GM04504 (cell line): ENCODE data around the gene TERF2IP.

Experiments
- DNase-seq: peaks from one replicate; pipeline ENCODE4 v3.0.0-alpha.2; 2012; ENCODE audit warnings: low read depth

TERF2IP gene

DNA sequence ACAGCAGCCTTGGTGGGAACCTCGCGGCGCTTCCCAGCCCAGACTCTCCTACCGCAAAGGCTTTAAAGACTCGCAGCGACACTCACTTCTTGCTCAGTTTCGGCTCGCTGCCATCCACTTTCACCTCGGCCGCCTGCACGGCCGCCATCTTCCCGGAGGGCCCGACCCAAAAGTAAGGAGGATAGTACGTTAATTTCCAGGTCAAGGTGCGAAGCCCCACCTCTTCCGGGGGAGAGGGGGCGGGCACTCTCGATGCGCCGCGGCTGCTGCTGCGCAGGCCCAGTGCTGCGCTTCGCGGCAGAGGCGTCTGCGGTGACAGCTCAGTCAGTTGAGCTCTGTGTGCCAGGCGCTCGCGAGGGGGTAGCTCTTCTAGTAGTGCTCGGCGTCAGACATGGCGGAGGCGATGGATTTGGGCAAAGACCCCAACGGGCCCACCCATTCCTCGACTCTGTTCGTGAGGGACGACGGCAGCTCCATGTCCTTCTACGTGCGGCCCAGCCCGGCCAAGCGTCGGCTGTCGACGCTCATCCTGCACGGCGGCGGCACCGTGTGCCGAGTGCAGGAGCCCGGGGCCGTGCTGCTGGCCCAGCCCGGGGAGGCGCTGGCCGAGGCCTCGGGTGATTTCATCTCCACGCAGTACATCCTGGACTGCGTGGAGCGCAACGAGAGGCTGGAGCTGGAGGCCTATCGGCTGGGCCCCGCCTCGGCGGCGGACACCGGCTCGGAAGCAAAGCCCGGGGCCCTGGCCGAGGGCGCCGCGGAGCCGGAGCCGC lies at the start of gene TERF2IP, which contains the start of gene KARS1:
Gene TERF2IP, plus strand, starts transcription at position 282 of the 773 bp plus-strand sequence. Its CDS starts 110 bp downstream, at position 392.
Gene KARS1, minus strand, starts transcription at position 174 of the 773 bp plus-strand sequence. Its CDS starts 26 bp downstream, at position 148.
- peak; percentile 82 for DNase-seq

DNA sequence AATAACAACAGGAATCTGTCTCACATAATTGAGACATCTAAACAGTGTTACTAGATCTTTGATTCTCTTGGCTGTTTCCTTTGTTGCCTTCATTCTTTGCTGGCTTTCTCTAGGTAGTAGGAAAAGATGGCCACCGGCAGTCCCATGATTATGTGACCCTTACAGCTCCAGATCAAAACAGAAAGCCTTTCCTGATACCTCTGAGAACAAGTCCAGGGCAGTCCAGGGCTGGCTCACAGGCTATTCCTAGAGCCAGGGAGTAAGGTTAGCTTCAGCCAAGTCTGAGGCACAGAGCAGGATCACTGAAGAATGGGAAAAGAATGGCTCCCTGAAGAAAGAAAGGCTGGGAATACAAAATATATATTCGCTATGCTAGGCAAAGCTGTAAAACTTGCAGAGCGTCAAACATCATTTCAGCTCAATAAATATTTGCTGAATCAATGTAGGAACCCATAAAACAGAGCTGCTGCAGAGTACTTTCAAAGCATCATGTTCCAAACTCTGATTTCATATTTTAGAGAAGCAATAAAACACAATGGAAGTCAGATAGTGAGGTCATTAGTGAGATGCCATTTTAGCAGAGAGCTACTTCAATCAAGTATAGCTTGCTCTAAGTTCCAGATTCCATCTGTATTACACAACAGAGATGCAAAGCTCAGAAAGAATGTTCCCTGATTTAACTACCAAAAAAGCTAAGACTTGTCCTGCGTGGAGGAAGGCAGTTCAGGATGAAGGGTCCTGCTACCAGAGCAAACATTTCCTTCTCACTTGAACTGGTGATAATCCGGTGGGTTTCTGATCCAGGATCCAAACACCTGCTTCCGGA lies 47.9 kb upstream of the TERF2IP start:
- DNase-seq: no peak

- no peak for DNase-seq
Measured at GRCh38 chr16:75603241-75603640, 44.3 kb upstream of the TERF2IP start.

GRCh38 chr16:75606507-75606906 lies 41.1 kb upstream of the TERF2IP start:
- DNase-seq: no peak

GRCh38 chr16:75614066-75614897 lies 33.3 kb upstream of the TERF2IP start:
- DNase-seq: no peak

DNA sequence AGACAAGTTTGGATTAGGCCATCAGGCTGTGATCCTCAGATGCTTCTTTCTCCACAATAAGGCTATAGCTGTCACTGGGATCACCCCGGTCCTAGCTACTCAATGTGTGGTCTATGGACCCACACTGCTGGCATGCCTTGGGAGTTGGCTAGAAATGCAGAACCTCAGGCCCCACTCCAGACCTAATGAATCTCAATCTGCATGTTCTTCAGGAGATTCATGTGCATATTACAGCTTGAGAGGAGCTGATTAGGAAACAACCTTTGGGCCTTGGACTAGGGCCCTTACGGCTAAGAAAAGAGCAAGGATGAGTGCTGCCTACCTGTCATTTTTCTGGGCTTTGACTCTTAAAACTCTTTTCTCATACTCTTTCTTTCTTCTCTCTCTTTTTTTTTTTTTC lies 32.0 kb upstream of the TERF2IP start:
- no peak for DNase-seq

- DNase-seq: no peak
Measured at GRCh38 chr16:75616521-75617010, 31.0 kb upstream of the TERF2IP start.

GRCh38 chr16:75617121-75617520 lies 30.5 kb upstream of the TERF2IP start:
- no peak for DNase-seq

- DNase-seq: no peak
Measured at GRCh38 chr16:75618780-75619179, 28.8 kb upstream of the TERF2IP start.

DNA sequence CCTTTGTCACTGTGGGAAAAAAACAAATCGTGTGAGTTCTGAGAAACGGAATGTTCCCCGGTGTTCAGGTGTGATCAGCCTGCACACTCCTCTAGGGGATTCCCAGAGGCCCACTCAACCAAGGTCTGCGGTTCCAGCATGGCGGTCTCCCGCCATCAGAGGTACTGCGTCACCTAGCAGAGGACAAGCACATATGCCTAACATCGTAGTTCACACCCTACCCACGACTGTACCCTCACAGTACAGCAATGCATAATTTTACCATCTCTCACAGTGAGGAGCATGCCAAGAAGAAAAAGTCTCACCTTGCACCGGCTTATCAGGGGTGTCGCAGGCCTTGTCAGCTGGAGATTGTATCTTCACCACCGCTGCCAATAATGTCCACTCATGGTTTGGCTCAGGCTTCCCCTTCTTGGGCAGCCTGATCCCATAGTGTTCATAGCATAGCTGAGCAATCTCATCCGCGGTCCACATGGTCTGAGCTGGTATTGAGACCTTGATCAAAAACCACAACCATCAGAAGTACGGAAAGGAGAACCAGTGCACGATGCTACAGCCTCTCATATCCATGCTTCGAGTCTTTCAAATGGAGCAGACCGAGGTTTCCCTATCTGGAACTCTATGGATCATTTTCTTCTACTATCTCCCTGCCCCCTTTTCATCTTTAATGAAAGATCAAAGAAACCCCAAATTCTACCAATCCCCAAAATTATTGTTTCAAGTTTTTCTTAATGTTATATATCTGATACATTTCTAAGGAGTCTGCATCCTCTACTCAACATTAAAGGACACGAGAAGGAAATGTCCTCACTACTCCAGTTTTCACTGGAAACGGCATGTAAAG lies 27.0 kb upstream of the TERF2IP start:
- no peak for DNase-seq

GRCh38 chr16:75621170-75621477 lies 26.4 kb upstream of the TERF2IP start:
- no peak for DNase-seq

GRCh38 chr16:75622761-75623605 lies 24.6 kb upstream of the TERF2IP start, which contains the start of gene ADAT1:
Gene ADAT1 (minus strand): TSS chr16:75623281. CDS start chr16:75620799, 2,482 bp downstream.
- peak; percentile 96 for DNase-seq

- DNase-seq: no peak
Measured at GRCh38 chr16:75624921-75625334, 22.6 kb upstream of the TERF2IP start.

DNA sequence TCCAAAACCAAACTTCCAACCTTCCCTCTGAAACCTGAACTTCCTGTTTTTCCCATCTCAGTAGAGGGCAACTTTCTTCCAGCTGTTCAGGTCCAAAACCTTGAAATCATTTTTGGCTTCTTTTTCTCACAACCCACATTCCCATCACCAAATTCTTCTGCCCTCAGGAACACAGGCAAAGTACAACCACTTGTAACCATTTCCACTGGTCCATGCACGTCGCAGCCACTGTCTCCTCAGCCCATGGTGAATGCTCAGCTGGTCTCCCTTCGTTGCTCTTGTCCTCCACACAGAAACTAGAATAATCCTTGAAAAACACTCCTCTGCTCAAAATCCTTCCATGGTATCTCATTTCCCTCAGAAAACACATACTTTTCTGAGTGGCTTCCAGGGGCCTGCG lies 20.8 kb upstream of the TERF2IP start:
- no peak for DNase-seq

GRCh38 chr16:75627851-75628250 lies 19.7 kb upstream of the TERF2IP start:
- no peak for DNase-seq

- no peak for DNase-seq
Measured at GRCh38 chr16:75628351-75628750, 19.2 kb upstream of the TERF2IP start.

DNA sequence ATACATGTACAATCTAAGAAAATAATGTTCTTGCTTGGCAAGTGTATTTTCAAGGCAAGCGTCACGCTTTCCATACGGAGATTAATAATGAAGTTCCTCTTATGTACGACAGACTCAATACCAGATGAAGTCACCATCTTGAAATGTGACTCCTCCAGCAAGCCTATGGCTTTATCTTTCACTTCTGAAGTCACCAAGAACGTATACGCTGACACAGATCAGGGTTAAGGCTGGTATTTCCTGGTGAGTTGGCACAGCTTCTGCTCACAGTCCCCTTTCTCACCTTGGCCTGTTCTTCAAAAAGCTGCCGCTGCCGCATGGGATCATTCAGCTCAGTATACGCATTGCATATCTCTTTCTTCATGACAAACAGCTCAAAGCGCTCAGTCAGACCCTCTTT lies 18.4 kb upstream of the TERF2IP start:
- DNase-seq: no peak

GRCh38 chr16:75630052-75630451 lies 17.5 kb upstream of the TERF2IP start:
- DNase-seq: no peak

DNA sequence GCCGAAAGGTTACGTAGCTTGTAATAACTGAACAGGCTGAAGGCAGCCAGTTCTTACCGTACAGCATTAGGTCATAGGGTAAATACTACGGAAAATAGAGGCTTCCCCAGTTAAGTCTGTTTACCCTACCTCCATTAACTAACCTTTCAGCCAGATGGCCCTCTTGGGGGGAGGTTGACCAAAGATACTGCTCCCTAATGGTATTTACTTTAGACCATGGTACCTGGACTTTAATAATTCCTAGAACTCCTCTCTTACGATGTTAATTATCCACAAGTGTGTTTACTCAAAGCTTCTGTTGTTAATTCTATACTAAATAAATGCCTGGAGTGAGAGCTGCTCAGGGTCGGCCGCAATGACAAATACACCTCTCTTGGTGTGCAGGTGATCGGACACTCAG lies 14.7 kb upstream of the TERF2IP start:
- DNase-seq: no peak

DNA sequence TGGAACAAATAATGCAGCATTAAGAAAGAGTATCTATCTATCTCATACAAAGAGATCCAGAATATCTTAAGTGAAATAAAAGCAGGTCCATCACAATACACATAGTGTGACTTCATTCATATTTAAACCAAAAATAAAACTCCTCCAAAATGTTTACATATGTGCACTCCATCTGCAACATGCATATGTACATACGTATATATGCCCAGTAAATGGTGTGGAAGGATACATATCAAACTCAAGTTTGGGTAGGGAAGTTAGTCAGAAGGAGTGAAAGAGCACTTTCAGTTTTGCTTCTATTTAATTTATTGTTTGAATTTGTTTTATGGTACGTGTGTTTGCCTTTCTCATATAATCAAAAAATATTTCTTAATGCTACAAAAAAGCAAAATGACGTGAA lies 12.5 kb upstream of the TERF2IP start:
- DNase-seq: no peak
